ENCODE data around the gene PTGDS.

The PTGDS gene

DNA sequence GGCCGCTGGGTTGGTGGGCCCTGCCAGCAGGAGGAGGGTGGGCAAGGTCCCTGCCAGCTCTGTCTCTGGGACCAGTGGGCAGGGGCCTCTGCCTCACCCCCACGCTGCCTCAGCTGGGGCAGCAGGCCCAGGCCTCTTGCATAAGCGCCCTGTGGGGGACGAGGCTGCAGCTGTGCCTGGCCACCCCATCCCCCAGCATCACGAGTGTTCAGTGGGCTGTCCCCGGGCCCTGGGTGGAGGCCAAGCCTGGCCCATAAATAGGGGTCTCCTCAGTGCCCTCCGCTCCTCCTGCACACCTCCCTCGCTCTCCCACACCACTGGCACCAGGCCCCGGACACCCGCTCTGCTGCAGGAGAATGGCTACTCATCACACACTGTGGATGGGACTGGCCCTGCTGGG lies at the start of gene PTGDS:
TSS of gene PTGDS (plus strand) at position 282 of the 400 bp plus-strand sequence. CDS start at position 357, 75 bp downstream.
- DNase-seq: no peak

DNA sequence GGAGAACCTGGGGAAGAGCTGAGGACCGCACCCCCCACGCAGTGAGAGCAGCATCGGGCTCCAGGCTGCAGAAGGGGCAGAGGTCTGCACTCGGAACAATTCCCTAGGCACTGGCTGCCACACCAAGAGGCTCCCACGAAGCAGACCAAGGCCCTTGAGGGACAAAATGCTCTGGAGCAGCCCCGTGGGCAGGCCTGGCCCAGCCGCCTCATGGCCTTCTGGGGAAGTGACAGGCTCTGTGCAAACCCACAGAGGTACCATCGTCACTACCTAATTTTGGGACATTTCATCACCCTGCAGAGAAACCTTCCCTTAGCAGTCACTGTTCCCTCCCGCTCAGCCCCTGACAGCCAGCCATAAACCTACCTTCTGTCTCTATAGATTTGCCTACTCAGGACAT lies 48.7 kb upstream of the PTGDS start:
- DNase-seq: peak; percentile 87

DNA sequence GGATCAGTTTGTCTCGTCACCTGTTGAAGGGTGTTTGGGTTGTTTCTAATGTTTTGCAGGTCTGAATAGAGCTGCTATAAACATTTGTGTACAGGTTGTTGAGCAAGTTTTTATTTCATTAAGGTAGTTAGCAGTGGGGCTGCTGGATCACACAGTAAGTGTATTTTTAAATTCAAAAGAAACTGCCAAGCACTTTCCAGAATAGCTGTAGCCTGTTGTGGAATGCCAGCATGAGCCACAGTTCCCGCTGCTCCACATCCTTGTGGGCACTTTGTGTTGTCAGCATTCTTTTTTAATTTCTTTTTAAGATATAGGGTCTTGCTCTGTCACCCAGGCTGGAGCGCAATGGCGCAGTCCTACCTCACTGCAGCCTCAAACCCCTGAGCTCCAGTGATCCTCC lies 47.3 kb upstream of the PTGDS start:
- DNase-seq: no peak

DNA sequence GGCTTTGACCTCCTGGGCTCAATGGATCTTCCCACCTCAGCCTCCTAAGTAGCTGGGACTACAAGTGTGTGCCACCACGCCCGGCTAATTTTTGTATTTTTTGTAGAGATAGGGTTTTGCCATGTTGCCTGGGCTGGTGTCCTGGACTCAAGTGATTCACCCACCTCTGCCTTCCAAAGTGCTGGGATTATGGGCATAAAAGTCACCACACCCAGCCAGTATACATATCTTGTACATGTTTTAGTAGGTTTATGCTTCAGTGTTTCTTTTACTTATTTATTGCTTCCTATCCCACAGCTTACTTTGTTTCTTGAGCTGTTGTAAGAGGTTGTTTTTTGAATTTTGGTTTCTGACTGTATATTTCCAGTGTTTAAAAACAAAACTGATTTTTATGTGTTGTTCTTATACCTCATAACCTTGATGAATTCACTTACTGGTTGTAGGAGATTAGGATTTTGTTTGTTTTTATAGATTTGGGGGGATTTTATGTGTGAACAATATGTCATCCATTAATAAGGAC lies 45.6 kb upstream of the PTGDS start:
- DNase-seq: peak; percentile 54

DNA sequence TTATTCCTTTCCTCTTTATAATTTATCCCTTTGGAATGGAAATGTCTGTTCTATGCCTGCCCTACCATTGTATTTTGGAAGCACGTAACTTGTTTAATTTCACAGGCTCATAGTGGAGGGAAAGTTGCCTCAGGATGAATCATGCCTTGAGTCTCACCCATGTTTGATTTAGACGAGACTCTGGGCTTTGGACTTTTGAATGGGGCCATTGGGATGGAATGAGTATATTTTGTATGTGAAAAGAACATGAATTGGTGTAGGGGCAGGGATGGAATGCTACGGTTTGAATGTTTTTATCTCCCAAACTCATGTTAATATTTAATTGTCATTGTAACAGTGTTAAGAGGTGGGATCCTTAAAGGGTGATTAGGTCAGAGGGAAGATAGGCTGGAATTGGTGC lies 43.0 kb upstream of the PTGDS start:
- no peak for DNase-seq

DNA sequence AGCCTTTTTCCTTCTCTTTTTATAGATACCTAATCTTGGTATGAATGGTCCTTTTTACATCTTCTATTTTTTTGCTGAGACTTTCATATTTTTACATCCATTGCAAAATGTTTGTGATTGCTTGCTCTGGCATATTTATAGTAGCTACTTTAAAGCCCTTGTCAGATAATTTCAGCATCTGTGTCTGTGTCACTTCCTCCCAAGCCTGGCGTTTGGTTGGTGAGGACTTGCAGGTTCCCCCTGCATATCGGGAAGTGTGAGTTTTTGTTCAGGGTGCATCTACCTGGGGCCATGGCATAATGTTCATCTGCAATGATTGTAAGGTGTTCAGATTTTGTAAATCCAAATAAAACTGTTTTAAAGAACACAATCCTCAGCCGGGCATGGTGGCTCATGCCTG lies 41.7 kb upstream of the PTGDS start:
- peak; percentile 51 for DNase-seq

DNA sequence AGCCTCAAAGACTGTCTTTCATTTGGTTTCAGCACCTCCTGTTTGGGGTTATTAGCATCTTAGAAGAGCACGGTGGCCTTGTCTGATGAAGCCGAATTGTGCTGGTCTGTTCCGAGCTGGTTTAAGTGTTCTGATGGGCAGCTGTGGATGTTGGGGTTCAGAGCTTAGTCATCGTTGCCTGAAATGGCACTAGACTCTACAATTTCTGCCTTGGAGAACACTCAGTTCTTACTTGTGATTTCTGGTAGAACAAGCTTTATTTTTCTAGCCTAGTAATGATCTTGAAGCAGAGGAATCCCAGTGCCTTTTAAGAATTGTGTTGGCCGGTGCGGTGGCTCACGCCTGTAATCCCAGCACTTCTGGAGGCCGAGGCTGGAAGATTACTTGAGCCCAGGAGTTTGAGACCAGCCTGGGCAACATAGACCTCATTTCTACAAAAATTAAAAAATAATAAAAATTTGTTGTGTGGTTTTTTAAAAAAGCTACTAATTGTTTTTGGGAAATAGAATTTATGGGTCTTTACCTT lies 40.6 kb upstream of the PTGDS start:
- no peak for DNase-seq

DNA sequence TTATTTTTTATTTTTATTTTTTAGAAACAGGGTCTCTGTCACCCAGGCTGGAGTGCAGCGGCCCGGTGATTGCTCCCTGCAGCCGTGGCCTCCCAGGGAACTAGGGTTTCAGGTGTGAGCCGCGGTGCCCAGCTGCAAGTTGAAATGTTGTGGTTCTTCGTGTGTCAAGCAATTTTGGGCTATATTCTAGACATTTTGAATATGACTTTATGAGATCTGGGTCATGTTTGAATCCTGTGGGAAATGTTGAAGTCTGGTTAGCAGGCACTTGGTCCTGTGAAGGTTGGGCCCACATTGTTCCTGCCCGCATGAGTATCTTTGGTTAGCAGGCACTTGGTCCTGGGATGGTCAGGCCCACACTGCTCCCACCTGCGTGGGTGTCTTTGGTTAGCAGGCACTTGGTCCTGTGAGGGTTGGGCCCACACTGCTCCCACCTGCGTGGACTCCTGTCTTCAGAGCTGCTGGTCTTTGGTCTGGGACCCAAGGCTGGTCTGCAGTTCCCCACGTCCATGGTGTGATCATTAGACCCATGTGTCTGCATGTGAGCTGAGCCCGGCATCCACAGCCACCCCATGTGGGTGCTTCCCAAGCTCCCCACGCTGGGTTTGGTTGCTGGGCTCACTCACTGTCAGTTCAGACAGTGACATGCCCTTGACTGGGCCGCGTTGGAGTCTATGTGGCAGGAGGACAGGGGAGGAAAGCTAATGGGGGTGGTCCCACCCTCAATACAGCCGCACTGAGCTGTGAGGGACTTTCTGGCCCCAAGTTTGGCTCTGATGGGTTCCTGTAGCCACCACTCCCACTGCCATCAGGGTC lies 39.9 kb upstream of the PTGDS start:
- DNase-seq: no peak

DNA sequence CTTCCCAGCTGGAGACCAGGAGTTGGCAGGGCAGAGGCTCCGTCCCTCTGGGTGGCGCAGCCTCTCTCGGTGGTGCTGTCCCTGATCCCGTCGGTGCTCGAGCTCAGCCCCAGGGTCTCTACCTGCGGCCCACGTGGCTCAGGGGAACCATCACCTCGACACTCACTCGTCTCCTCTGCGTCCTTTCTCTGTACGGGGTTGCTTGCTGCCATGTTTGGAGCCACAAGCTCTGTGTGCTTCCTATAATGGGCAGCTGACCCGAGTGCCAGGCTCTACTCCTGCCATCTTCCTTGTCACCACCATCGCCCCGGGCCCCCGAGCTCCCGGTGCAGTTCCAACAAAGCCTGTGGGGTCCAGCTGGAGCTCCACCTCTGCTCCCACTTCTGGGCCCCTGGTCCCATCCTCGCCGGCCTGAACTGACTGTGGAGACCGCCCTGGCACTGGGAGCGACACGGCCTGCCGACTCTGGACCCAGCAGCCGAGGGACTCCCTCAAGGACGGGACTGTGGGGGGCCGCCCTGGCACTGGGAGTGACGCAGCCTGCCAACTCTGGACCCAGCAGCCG lies 37.8 kb upstream of the PTGDS start:
- no peak for DNase-seq

DNA sequence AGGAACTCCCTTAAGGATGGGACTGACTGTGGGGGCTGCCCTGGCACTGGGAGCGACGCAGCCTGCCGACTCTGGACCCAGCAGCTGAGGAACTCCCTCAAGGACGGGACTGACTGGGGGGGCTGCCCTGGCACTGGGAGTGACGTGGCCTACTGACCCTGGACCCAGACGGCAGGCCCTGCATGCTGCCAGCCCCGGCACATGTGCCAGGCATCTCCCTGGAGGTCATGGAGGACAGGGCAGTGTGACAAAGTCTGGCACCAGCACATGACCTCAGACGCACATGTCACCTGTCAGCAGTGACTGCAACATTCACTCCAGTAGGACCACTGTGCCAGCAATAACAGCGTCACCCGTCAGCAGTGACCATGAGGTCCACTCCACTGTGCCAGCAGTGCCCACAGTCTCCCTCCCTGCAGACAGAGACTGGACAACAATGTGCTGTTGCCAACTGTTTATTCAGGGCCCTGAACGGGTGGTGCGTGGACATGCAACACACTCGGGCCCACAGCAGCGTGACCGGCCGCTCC lies 37.2 kb upstream of the PTGDS start:
- no peak for DNase-seq

DNA sequence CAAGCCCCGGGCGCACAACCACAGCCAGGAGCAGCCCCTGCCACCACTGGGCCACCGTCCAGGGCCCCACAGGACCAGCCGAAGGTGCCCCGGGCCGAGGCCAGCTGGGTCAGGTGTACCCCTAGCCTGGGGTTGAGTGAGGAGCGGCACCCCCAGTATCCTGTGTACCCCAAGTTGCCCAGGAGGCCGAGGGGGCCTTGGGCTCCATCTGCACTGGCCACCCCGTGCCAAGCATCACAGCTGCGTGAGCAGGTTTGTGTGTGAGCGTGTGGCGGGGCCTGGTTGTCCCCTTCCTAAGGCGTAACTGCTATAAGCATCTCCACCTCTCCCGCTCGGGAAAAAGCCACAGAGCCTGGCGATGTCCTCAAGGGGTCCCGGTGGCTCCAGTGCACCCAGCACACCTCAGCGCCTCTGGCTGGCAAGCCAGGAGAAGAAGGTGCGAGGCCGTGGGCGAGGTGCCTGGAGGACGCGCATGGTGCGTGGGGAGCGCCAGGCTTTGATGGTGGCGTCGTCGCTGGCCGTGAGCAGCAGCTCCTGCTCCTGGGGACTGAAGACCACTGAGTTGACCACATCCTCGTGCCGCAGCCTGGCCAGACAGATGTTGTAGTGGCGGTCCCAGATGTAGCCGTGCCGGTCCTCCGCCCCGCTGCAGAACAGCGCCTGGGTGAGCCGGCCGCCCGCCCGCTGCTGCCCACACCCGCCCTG lies 36.6 kb upstream of the PTGDS start:
- DNase-seq: no peak

DNA sequence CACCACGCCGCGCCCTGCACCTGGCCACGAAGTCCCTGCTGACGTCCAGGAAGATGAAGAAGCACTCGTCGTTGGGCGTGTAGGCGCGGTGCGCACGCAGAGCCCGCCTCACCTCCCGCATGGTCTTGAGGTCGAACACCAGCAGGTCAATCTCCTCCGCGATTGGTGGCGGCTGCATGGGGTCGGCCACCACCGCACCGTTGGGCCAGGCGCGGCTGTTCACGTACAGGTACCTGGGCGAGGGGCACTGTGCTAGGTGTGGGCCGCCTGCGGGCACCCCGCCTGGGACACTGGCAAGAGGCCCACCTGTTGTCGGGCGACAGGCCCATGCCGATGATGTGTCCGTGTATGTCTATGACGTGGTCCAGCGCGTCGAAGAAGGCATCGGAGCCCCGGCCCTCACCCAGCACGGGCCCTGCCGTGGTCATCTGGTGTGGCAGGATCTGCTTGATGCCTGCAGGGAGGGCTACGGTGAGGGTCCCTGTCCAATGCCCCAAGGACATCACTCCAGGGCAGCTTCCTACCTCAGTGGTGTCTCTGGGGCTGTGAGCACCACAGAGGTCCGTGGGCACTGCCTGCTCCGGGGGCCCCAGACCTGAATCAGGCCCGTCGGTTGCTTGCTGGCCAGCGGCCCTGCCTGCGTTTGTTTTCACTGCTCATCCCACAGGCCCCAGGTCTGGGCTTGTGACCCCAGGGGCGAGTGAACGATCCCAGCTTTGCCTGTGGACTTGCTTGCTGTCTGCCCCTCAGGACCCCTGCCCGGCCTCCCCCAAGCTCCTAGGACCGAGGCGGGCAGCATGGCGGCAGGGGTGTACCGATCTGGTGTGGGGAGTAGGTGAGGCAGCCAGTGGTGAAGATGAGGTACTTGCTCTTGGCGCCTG lies 35.8 kb upstream of the PTGDS start:
- no peak for DNase-seq

DNA sequence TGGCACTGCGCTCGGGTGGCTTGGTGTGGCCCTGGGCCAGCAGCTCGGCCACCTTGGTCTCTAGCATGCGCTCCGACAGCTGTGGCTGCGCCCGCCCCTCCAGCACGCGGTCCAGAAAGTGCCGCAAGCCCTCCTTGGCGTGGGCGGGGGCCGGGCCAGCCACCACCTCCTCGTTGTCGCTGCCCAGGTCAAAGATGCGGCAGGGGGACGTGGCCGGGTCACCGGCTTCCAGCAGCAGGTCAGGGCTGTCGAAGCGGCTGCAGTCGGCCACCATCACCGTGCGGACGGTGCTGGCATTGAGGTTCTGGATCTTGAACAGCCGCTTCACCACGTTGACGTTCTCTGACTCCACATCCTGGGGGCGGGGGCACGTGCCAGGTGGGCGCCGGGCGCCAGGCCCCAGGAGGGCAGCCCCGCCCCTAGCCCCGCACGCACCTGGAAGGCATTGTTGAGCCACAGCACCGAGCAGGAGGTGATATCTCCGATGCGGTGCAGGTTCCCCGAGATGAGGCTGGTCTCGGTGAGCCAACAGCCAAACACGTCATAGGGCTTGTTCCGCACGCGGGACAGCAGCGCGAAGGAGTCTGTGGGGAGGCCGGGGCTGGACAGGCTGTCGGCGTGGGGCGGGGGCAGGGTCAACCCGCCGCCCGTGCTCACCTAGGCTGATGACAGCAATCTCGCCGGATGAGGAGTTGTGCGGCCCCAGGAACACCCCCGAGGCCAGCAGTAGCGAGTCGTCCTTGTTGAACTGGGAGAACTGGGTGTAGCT lies 35.0 kb upstream of the PTGDS start:
- no peak for DNase-seq

DNA sequence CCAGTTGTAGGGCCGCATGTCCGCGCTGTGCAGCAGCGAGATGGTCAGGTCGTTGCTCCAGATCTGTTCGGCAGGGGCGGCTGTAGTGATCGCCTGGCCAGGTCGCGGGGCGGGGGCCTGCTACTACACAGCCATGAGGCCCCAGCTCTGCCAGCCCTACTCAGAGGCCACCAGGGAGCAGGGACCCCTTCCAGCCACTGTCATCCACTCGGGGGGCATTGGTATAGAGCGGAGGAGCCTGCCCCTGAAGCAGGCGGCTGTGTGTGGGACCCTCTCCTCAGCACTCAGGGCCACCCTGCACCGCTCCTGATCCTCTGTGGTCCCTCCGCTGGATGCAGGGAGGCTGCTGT lies 34.4 kb upstream of the PTGDS start:
- no peak for DNase-seq

DNA sequence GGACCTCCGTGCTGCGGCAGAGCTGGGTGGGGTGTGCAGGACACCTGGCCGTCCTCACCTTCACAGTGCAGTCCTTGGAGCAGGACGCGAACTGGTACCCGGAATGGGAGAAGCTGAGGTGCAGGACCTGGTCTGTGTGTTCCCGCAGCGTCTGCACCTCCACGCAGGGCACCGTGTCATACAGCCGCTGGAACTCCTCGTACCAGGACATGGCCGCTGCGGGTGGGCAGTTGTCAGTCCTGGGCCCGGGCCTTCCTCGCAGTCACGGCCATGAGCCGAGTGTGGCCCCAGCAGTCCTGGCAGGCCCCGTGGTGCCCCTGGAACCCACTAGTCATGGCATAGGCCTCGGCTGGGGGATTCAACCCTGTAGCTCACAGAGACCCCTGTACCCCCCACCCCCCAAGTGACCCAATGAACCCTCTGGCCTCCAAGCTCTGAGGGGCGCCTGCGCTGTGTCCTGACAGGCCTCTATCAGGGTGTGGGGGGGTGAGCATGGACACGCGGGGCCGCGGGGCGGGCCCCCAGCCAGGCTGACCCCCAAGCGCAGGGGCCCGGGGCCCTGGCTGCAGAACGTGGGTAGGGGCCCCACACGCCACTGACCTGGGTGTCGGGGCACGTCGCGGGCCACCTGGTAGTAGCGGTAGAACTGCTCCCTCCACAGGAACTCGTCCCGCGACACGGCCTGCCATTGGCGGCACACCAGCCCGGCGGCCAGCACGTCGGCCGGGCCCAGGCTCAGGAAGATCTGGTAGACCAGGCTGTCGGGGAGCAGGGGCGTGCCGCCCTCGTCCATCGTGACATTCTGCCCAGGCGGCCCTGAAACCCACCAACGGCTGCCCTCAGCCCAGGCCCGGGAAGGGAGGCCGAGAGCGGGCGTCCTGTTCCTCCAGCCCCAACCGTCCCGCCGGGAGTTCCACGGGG lies 33.8 kb upstream of the PTGDS start:
- DNase-seq: peak; percentile 39

DNA sequence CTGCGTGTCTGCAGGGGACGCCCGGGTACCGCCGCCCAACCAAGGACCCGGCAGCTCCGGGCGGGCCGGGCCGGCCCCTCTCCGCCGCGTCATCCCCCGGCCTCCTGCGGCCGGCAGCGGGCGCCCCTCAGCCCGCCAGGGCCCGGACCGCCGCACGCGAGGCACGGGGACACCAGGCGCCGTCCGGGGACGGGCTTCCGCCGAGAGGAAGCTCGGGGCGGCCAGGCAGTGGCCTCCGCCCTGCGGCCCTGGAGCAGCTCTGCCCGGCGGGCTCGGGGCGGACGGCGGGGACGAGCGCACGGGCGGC lies 33.1 kb upstream of the PTGDS start:
- peak; percentile 72 for DNase-seq

DNA sequence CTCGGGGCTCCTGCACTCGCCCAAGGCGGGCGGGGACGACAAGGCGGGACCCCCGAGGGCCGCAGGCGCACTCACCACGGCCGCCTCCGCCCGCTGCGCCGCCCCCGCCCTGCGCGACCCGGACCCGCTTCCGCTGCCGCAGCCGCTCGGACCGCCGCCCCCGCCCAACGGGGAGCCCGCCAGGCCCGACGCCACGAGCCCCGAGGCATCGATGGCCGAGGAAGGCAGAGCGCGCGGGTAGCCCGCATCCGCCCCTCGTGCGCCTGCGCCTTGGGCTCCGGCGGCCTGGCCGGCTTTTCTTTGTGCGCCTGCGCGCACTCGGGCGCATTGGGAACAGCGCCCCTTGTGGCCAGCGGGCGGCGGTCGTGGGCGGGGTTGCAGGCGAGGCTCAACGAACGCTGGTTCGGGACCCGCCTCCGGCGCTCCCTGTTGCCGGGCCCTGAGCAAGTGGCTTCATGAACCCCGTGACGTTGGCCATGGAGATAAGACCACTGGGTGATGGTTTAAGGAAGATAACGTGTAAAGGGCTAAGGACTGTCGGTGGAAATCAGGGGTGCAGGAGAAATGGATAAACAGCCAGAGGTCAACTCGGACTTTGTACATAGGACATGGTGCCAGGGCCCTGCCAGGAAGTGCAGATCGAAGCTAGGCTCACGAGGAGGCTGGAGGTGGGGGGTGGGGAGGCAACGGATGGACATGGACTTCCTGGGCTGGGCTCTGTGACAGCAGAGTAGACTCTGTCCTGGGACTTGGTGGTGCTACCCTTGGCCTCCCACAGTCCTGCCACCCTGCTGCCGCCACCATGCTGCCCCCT lies 32.6 kb upstream of the PTGDS start, which contains the start of the genes C8G and FBXW5:
TSS of gene C8G (plus strand) at position 725 of the 814 bp plus-strand sequence. CDS start at position 803, 78 bp downstream.
TSS of gene FBXW5 (minus strand) at position 220 of the 814 bp plus-strand sequence. CDS start 655 bp downstream, outside the sequence.
- peak; percentile 96 for DNase-seq

DNA sequence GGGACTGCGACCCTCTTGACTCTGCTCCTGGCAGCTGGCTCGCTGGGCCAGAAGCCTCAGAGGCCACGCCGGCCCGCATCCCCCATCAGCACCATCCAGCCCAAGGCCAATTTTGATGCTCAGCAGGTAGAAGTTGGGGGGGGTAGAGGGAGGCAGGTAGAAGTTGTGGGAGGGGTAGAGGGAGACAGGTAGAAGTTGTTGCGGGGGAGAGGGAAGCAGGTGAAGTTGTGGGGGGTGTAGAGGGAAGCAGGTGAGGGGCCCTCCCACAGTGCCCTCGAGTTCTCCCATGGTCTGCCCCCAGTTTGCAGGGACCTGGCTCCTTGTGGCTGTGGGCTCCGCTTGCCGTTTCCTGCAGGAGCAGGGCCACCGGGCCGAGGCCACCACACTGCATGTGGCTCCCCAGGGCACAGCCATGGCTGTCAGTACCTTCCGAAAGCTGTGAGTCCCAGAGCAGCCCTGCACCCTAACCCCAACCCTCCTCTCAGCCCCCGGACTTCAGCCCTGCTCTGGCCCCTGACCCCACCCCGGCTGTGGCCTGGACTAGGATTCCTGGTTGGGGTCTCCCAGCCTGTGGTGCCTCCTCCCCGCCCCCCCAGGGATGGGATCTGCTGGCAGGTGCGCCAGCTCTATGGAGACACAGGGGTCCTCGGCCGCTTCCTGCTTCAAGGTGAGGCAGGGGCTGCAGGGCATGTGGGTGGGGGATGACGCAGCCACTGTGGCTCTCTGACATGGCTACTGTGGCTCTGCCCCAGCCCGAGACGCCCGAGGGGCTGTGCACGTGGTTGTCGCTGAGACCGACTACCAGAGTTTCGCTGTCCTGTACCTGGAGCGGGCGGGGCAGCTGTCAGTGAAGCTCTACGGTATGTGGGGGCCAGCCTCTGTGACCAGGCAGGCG lies 31.7 kb upstream of the PTGDS start:
- DNase-seq: no peak
